K562 (cell line): ENCODE measurements around the gene BAIAP2L2.
"Not testable (repeated sequence)": the region's sequence is repeated elsewhere in the genome, so short reads cannot be mapped to it uniquely, and the experiment has no call there.

Source experiments
- CAMTA2 ChIP-seq: fragments of 250-450 bp; sonication (Bioruptor Pico); conservative IDR thresholded peaks from 2 replicates; pipeline ENCODE4 v1.5.1; 2022
- CBFB ChIP-seq: sonication (generic); formaldehyde crosslinking; IDR thresholded peaks from 2 replicates; pipeline ENCODE4 v1.4.0; 2020; ENCODE audit warnings: mild to moderate bottlenecking, missing genetic modification reagents
- CTCF ChIP-seq, 3 experiments: IDR thresholded peaks in 2 of 3; conservative IDR thresholded peaks in 1 of 3; 2 replicates each; pipeline ENCODE4 v1.5.1; 2011 to 2012; ENCODE audit warnings: low read length in 3 of 3, mild to moderate bottlenecking in 3 of 3, control low read depth in 2 of 3, improper control_type of control experiment in 1 of 3, inconsistent platforms in 1 of 3, low read depth in 1 of 3, mixed read lengths in 1 of 3, moderate library complexity in 1 of 3; ENCODE audit not compliant: insufficient read depth in 2 of 3
- ELF1 ChIP-seq: fragments of 200-800 bp; sonication (Bioruptor generic); IDR thresholded peaks from 2 replicates; pipeline ENCODE4 v1.6.1; 2016; ENCODE audit warnings: missing genetic modification characterization, missing compliant biosample characterization
- FOXA1 ChIP-seq: fragments of 450-650 bp; IDR thresholded peaks from 2 replicates; pipeline ENCODE4 v1.6.1; 2016; ENCODE audit warnings: mild to moderate bottlenecking, borderline replicate concordance
- HMGXB4 ChIP-seq: sonication (generic); formaldehyde crosslinking; IDR thresholded peaks from 2 replicates; pipeline ENCODE4 v1.8.1; 2023; ENCODE audit warnings: mild to moderate bottlenecking, missing genetic modification reagents
- JUN ChIP-seq, 2 experiments: sonication (generic) in 1 of 2; formaldehyde crosslinking in 1 of 2; IDR thresholded peaks; 2 replicates each; pipeline versions ENCODE4 v1.6.1 to v1.8.0; 2012 to 2022; ENCODE audit warnings: borderline replicate concordance in 2 of 2, mild to moderate bottlenecking in 2 of 2, improper control_type of control experiment in 1 of 2, low read depth in 1 of 2, low read length in 1 of 2, missing genetic modification reagents in 1 of 2
- MEF2D ChIP-seq: conservative IDR thresholded peaks from 2 replicates; pipeline ENCODE4 v1.6.1; 2016; ENCODE audit warnings: low read depth, missing genetic modification characterization, missing compliant biosample characterization
- NFATC3 ChIP-seq: fragments of 450-650 bp; IDR thresholded peaks from 2 replicates; pipeline ENCODE4 v1.6.1; 2017; ENCODE audit warnings: mild to moderate bottlenecking
- POLR2A ChIP-seq: fragments of 450-650 bp; conservative IDR thresholded peaks from 2 replicates; pipeline ENCODE4 v1.6.1; 2016
- PRMT5 ChIP-seq: sonication (generic); formaldehyde crosslinking; IDR thresholded peaks from 2 replicates; pipeline ENCODE4 v1.5.0; 2020; ENCODE audit warnings: missing genetic modification reagents
- RBM39 ChIP-seq: fragments of 200-400 bp; formaldehyde crosslinking; optimal IDR thresholded peaks from 2 replicates; pipeline ENCODE3; 2018; ENCODE audit warnings: low read depth, low read length
- ZNF224 ChIP-seq: sonication (generic); formaldehyde crosslinking; IDR thresholded peaks from 2 replicates; pipeline ENCODE4 v1.8.0; 2022; ENCODE audit warnings: mild to moderate bottlenecking, missing genetic modification reagents
- ZNF766 ChIP-seq: fragments of 200-800 bp; sonication (Bioruptor generic); conservative IDR thresholded peaks from 2 replicates; pipeline ENCODE4 v1.6.1; 2016; ENCODE audit warnings: missing genetic modification characterization, missing compliant biosample characterization

GRCh38 chr22:38154563-38154915 is 44.1 kb upstream of the BAIAP2L2 start:
- not testable (repeated sequence) for TF ChIP-seq ELF1; ZNF766 (CRISPR knock-in tag); HMGXB4 (CRISPR knock-in tag); JUN (IDR thresholded peaks at IDR 0.05; ENCODE audit: borderline replicate concordance, low read depth, low read length); JUN (CRISPR knock-in tag; IDR thresholded peaks at IDR 0.05; ENCODE audit: borderline replicate concordance); NFATC3; CBFB (CRISPR knock-in tag); POLR2A; ZNF224 (CRISPR knock-in tag); CTCF (IDR thresholded peaks at IDR 0.05 in 2 of 3, conservative IDR thresholded peaks at IDR 0.05 in 1 of 3; ENCODE audit: insufficient read depth in 2 of 3, low read depth in 1 of 3, low read length in 3 of 3); RBM39; PRMT5; CAMTA2 (CRISPR knock-in tag); MEF2D (tag); FOXA1
